T-helper 2 cell (primary cell): ENCODE results near the gene KRTAP3-1.
"Not testable (repeated sequence)": the region's sequence is repeated elsewhere in the genome, so short reads cannot be mapped to it uniquely, and the experiment has no call there.

ENCODE experiments used
- DNase-seq, 5 experiments: peaks; one replicate each; pipeline versions ENCODE4 v3.0.0 to v3.0.0-alpha.2; 2012 to 2022
- total RNA-seq, 2 donors: gene quantifications; one replicate each; lab custom pipeline; 2026; lab: John Stamatoyannopoulos, UW

Gene KRTAP3-1
- total RNA-seq, result 0 reads per million in 2 donors

GRCh38 chr17:41008811-41009210, at the start of gene KRTAP3-1:
KRTAP3-1 (minus strand) TSS chr17:41009128; CDS start chr17:41009074, 54 bp downstream.
- DNase-seq, result no peak

- DNase-seq, result no peak
Observed at GRCh38 chr17:41057547-41057946, 48.6 kb upstream of the KRTAP3-1 start.

DNA sequence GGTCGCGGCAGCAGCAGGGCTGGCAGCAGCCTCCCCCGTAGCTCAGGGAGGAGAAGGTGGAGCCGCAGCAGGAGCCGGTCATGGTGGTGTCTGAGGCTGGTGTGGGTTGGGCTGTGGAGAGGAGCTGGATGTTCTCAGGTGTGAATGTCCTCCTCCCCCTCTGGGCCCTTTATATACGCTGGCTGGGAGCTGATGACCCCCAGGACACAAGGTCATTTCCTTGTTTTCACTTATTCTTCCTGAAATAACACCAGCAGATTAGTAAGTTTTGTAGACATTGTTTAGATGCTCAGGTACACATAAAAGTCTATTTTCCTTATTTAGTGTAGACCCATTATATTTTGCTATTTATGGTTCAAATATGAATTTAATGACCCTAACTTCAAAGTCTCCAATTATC, 46.2 kb upstream of the KRTAP3-1 start, which contains the start of gene KRTAP2-2:
Gene KRTAP2-2, minus strand, starts transcription at position 101 of the 400 bp plus-strand sequence. Its CDS starts 19 bp downstream, at position 82.
- DNase-seq, result not testable (repeated sequence)

DNA sequence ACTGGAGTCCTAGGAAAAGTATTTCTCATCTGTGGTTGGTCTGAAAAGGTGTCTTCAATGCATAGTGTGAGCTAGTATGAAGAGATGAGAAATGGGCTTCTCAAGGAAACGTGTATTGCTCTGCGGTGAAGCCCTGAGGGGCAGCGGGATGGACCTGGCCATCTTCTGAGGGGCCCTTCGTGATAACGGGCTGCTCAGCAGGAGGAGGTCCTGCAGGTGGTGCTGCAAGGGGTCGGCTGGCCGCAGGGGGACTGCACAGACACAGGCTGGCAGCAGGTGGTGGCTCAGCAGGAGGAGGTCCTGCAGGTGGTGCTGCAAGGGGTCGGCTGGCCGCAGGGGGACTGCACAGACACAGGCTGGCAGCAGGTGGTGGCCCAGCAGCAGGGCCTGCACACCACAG, 45.6 kb upstream of the KRTAP3-1 start:
- not testable (repeated sequence) for DNase-seq

GRCh38 chr17:41054025-41054424, 45.1 kb upstream of the KRTAP3-1 start:
- no peak for DNase-seq

GRCh38 chr17:41052566-41052965, 43.6 kb upstream of the KRTAP3-1 start:
- DNase-seq, result no peak

GRCh38 chr17:41049110-41049509, 40.2 kb upstream of the KRTAP3-1 start:
- DNase-seq, result no peak

GRCh38 chr17:41048441-41048840, 39.5 kb upstream of the KRTAP3-1 start:
- DNase-seq, result no peak

- DNase-seq, result not testable (repeated sequence)
Observed at GRCh38 chr17:41046735-41047465, 38.0 kb upstream of the KRTAP3-1 start, which contains the start of gene KRTAP2-1. KRTAP2-1 (minus strand) TSS chr17:41047316; CDS start chr17:41047267, 49 bp downstream.

- DNase-seq, result no peak
Observed at GRCh38 chr17:41042953-41043352, 34.0 kb upstream of the KRTAP3-1 start.

- DNase-seq, result not testable (repeated sequence)
Observed at GRCh38 chr17:41040783-41041571, 32.0 kb upstream of the KRTAP3-1 start, which contains the start of gene KRTAP1-1. KRTAP1-1 (minus strand) TSS chr17:41041450; CDS start chr17:41041397, 53 bp downstream.

GRCh38 chr17:41037853-41038350, 29.0 kb upstream of the KRTAP3-1 start:
- DNase-seq, result no peak

DNA sequence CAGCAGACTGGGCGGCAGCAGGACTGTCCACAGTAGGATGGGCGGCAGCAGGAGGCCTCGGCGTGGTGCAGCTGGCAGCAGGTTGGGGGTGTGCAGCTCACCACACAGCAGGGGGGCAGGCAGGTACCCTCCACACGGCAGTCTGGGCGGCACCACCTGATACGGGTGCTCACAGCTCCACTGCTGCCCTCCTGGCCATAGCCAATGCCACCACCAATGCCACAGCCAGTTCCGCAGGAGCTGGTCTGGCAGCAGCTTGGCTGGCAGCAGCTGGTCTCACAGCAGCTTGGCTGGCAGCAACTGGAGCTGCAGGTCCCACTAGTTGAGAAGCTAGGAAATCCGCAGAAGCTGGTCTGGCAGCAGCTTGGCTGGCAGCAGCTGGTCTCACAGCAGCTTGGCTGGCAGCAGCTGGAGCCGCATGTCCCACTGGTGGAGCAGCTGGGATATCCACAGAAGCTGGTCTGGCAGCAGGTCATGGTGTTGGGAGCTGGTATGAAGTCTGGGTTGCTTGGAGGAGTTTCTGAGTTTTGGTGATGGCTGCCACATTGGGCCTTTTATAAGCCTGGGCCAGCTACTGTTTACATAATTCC, 25.5 kb upstream of the KRTAP3-1 start, which contains the start of gene KRTAP1-3:
Gene KRTAP1-3, minus strand, starts transcription at position 529 of the 590 bp plus-strand sequence. Its CDS starts 53 bp downstream, at position 476.
- not testable (repeated sequence) for DNase-seq

DNA sequence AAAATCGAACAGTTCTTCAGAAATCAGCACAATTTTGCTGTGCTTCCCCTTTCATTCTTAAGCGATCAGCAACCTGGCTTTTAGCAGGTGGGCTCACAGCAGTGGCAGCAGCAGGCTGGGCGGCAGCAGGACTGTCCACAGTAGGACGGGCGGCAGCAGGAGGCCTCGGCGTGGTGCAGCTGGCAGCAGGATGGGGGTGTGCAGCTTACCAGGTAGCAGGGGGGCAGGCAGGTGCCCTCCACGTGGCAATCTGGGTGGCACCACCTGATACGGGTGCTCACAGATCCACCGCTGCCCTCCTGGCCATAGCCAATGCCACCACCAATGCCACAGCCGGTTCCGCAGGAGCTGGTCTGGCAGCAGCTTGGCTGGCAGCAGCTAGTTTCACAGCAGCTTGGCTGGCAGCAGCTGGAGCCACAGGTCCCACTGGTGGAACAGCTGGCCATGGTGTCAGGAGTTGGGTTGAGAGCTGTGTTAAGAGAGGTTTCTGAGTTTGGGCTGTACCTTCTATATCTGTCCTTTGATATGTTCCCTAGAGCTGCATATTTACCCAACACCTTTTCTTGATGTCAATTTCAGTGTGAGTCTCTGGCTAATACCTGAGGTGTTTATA, 20.8 kb upstream of the KRTAP3-1 start, which contains the start of gene KRTAP1-4:
Gene KRTAP1-4, minus strand, starts transcription at position 563 of the 613 bp plus-strand sequence. Its CDS starts 117 bp downstream, at position 446.
- DNase-seq, result no peak

- DNase-seq, result no peak
Observed at GRCh38 chr17:41026715-41027471, 18.0 kb upstream of the KRTAP3-1 start, which contains the start of gene KRTAP1-5. KRTAP1-5 (minus strand) TSS chr17:41027208; CDS start chr17:41027155, 53 bp downstream.

DNA sequence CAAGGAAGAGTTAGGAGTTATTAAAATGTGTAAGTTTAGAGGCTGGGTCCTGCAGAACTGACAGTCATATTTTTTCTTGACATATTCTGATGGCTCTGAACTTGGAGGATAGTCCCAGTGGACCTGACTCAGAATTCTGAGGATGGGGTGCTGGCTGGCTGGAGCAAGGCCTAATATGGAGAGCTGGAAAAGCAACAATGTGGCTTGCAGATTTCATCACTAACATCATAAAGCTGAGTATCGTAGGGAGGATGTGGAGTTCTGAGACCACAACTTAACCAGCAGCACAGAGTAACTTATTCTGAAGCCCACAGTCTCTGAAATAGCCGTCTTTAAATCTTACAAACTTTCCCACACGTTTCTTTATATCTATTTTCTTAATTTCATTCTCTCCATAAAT, 15.8 kb upstream of the KRTAP3-1 start:
- DNase-seq, result no peak

DNA sequence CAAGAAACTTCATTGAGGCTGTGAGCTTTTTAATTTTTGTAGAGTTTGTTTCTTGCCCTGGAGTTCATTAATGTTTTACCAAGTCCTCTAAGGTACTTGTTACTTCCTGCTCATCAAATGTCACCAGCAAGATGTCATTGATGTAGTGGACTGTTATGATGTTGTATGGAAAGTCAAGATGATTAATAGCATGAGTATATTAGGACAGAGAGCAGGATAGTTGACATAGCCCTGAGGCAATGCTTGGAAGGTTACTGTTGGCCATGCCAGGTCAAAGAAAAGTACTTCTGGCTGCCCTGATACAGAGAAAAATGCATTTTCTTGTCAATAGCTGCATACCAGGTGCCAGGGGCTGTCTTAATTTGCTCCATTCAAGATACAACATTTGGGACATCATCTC, 11.4 kb upstream of the KRTAP3-1 start:
- no peak for DNase-seq

GRCh38 chr17:41019415-41019814, 10.5 kb upstream of the KRTAP3-1 start:
- DNase-seq, result no peak

DNA sequence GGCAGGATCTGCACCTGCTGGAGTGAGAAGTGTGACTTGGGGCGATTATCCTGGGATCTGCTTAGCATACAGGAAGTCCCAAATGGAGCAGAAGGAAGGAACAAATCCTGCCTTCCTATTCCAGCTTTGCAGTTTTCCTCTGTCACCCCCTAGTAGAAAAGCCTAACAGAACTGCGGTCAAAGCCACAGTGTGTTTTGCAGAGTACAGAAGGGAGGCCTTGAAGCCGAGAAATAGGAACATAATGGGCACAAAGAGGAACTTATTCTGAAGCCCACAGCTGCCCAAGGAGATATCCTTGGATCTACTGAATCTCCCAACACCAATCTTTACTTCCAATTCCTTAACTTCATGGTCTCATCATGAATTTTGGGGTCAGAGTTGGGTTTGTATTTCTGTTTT, 9.6 kb upstream of the KRTAP3-1 start:
- DNase-seq, result no peak

GRCh38 chr17:41016578-41017215, 7.8 kb upstream of the KRTAP3-1 start:
- no peak for DNase-seq

- no peak for DNase-seq
Observed at GRCh38 chr17:41015454-41015853, 6.5 kb upstream of the KRTAP3-1 start.
